K562 (cell line): ENCODE measurements around the gene MYO1E. TPM values are rescaled to one million over a fixed set of nuclear protein-coding genes. Genes with fewer than 3 reads are reported as not detected.

Source experiments
- GTF3C2 ChIP-seq: IDR thresholded peaks from 3 replicates; pipeline ENCODE4 v1.6.1; 2011; ENCODE audit warnings: borderline replicate concordance, mild to moderate bottlenecking, moderate library complexity; ENCODE audit not compliant: insufficient read length; ENCODE audit errors: extremely low read depth
- NCOA6 ChIP-seq: fragments of 450-650 bp; IDR thresholded peaks from 2 replicates; pipeline ENCODE4 v1.6.1; 2017; ENCODE audit warnings: mild to moderate bottlenecking
- SAFB2 ChIP-seq: fragments of 200-400 bp; formaldehyde crosslinking; IDR thresholded peaks from 2 replicates; pipeline ENCODE4 v1.6.1; 2018; ENCODE audit warnings: borderline replicate concordance, low read length, low read depth, moderate library complexity; ENCODE audit not compliant: severe bottlenecking
- polyA plus RNA-seq, 8 experiments: library from polyadenylated mRNA; depleted of rRNA in 4 of 8; stranded (reverse) in 5 of 8; unstranded in 3 of 8; fragments of >200 nt; fragmentation: Nextera tagmentation in 2 of 8; fragmentation: Illumina TruSeq in 1 of 8; extraction: Ambion mirVana in 2 of 8; extraction: Trizol in 1 of 8; gene quantifications; 2 replicates each; pipeline versions ENCODE4 v1.2.1 to v1.2.3, GENCODE V29; 2011 to 2014; ENCODE audit warnings: inconsistent platforms in 1 of 8, missing spikeins in 1 of 8
- total RNA-seq, 7 experiments: library from RNA; depleted of rRNA in 6 of 7; stranded (reverse); fragments of >200 nt in 6 of 7; fragmentation: Illumina TruSeq in 2 of 7; extraction: Trizol in 2 of 7; gene quantifications; 2 replicates each; pipeline versions ENCODE4 v1.2.1 to v1.2.3, GENCODE V29; 2011 to 2021; ENCODE audit warnings: low replicate concordance in 1 of 7
- TF ChIP-seq, protein P1 (sequence below): fragments of 250-450 bp; sonication (Bioruptor Pico); IDR thresholded peaks from 2 replicates; pipeline ENCODE4 v1.4.0; 2020; ENCODE audit warnings: mild to moderate bottlenecking, moderate library complexity, borderline replicate concordance
- TF ChIP-seq, protein P2 (sequence below): fragments of 450-650 bp; formaldehyde crosslinking; IDR thresholded peaks from 2 replicates; pipeline ENCODE4 v1.4.0; 2020; ENCODE audit warnings: mild to moderate bottlenecking, moderate library complexity

Gene MYO1E
- total and polyA plus RNA-seq, 9 of the 15 experiments (the other 6 are each of a cell fraction or from before 2014, with no cell fraction given): under 0.01 to 0.44 (median 0.01) TPM; not detected in 6

- TF ChIP-seq, protein P1, sequence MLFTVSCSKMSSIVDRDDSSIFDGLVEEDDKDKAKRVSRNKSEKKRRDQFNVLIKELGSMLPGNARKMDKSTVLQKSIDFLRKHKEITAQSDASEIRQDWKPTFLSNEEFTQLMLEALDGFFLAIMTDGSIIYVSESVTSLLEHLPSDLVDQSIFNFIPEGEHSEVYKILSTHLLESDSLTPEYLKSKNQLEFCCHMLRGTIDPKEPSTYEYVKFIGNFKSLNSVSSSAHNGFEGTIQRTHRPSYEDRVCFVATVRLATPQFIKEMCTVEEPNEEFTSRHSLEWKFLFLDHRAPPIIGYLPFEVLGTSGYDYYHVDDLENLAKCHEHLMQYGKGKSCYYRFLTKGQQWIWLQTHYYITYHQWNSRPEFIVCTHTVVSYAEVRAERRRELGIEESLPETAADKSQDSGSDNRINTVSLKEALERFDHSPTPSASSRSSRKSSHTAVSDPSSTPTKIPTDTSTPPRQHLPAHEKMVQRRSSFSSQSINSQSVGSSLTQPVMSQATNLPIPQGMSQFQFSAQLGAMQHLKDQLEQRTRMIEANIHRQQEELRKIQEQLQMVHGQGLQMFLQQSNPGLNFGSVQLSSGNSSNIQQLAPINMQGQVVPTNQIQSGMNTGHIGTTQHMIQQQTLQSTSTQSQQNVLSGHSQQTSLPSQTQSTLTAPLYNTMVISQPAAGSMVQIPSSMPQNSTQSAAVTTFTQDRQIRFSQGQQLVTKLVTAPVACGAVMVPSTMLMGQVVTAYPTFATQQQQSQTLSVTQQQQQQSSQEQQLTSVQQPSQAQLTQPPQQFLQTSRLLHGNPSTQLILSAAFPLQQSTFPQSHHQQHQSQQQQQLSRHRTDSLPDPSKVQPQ (CRISPR knock-in tag): no peak
- TF ChIP-seq, protein P2, sequence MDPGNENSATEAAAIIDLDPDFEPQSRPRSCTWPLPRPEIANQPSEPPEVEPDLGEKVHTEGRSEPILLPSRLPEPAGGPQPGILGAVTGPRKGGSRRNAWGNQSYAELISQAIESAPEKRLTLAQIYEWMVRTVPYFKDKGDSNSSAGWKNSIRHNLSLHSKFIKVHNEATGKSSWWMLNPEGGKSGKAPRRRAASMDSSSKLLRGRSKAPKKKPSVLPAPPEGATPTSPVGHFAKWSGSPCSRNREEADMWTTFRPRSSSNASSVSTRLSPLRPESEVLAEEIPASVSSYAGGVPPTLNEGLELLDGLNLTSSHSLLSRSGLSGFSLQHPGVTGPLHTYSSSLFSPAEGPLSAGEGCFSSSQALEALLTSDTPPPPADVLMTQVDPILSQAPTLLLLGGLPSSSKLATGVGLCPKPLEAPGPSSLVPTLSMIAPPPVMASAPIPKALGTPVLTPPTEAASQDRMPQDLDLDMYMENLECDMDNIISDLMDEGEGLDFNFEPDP: no peak
- no peak for TF ChIP-seq NCOA6
- TF ChIP-seq GTF3C2: no peak
- TF ChIP-seq SAFB2: no peak
Observed at GRCh38 chr15:59255680-59256336, 116.9 kb downstream of the MYO1E start (continued).
